ENCODE results near the gene AR.

GRCh38 chrX:67718926-67719325 lies 175.1 kb downstream of the AR start:
- no peak for TF ChIP-seq CTCF (IDR thresholded peaks at IDR 0.05; ENCODE audit: poor library complexity)
- no peak for TF ChIP-seq EZH2 (IDR thresholded peaks at IDR 0.05; ENCODE audit: borderline replicate concordance)
- TF ChIP-seq EZH2phosphoT487 (IDR thresholded peaks at IDR 0.05; ENCODE audit: low read depth, severe bottlenecking, unreplicated experiment): no peak

All from hepatocyte (in vitro differentiated cells).